ENCODE data around the gene TOMM20L.

- no peak for TF ChIP-seq CTCF (IDR thresholded peaks at IDR 0.05)
- TF ChIP-seq POLR2A (IDR thresholded peaks at IDR 0.05), result no peak
Measured at GRCh38 chr14:58390830-58391229, 4.9 kb upstream of the TOMM20L start.
